Measurements from ENCODE around the gene DCLRE1C. TPM values are rescaled to one million over a fixed set of nuclear protein-coding genes. Genes with fewer than 3 reads are reported as not detected.
A peak's percentile ranks its signal among the peaks of the same experiment; 100 is the strongest.

DCLRE1C gene
- total and polyA plus RNA-seq, 9 of the 15 experiments (the other 6 are each of a cell fraction or from before 2014, with no cell fraction given), result 8.8 to 22.2 (median 13.9) TPM

- TF ChIP-seq ZNF174 (CRISPR knock-in tag; IDR thresholded peaks at IDR 0.05) (no peak), SUPT5H (IDR thresholded peaks at IDR 0.05) (peak; percentile 5; the same call in 1 of the 2 replicates), POLR2A (conservative IDR thresholded peaks at IDR 0.05) (peak; percentile 11), PTTG1 (tag; IDR thresholded peaks at IDR 0.05; ENCODE audit: low read depth) (no peak), DIDO1 (tag; IDR thresholded peaks at IDR 0.05; ENCODE audit: low read depth) (no peak), RFX1 (IDR thresholded peaks at IDR 0.05) (no peak), TCF3 (CRISPR knock-in tag; IDR thresholded peaks at IDR 0.05) (no peak), HDAC1 (IDR thresholded peaks at IDR 0.05) (no peak), STAT5B (CRISPR knock-in tag; IDR thresholded peaks at IDR 0.05) (no peak), TAF1 (IDR thresholded peaks at IDR 0.05; ENCODE audit: control insufficient read depth, extremely low read depth, insufficient read depth, low read length, severe bottlenecking) (no peak), NUFIP1 (IDR thresholded peaks at IDR 0.05; ENCODE audit: partially characterized antibody) (no peak), NR1H2 (CRISPR knock-in tag; IDR thresholded peaks at IDR 0.05) (no peak), CTBP1 (IDR thresholded peaks at IDR 0.05; ENCODE audit: borderline replicate concordance) (no peak), DMBX1 (CRISPR knock-in tag; IDR thresholded peaks at IDR 0.05; ENCODE audit: borderline replicate concordance) (no peak), PREB (CRISPR knock-in tag; IDR thresholded peaks at IDR 0.05) (no peak), CREBBP (IDR thresholded peaks at IDR 0.05; ENCODE audit: low read depth, low read length) (no peak), ZNF586 (CRISPR knock-in tag; conservative IDR thresholded peaks at IDR 0.05) (no peak), GABPB1 (CRISPR knock-in tag; IDR thresholded peaks at IDR 0.05) (no peak), KDM2B (CRISPR knock-in tag; IDR thresholded peaks at IDR 0.05) (no peak), NONO (IDR thresholded peaks at IDR 0.05; ENCODE audit: low read depth in 2 of 2, low read length in 1 of 2) (no peak)
- TF ChIP-seq, protein P1, sequence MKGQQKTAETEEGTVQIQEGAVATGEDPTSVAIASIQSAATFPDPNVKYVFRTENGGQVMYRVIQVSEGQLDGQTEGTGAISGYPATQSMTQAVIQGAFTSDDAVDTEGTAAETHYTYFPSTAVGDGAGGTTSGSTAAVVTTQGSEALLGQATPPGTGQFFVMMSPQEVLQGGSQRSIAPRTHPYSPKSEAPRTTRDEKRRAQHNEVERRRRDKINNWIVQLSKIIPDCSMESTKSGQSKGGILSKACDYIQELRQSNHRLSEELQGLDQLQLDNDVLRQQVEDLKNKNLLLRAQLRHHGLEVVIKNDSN (CRISPR knock-in tag; IDR thresholded peaks at IDR 0.05), result no peak
- TF ChIP-seq, protein P2, sequence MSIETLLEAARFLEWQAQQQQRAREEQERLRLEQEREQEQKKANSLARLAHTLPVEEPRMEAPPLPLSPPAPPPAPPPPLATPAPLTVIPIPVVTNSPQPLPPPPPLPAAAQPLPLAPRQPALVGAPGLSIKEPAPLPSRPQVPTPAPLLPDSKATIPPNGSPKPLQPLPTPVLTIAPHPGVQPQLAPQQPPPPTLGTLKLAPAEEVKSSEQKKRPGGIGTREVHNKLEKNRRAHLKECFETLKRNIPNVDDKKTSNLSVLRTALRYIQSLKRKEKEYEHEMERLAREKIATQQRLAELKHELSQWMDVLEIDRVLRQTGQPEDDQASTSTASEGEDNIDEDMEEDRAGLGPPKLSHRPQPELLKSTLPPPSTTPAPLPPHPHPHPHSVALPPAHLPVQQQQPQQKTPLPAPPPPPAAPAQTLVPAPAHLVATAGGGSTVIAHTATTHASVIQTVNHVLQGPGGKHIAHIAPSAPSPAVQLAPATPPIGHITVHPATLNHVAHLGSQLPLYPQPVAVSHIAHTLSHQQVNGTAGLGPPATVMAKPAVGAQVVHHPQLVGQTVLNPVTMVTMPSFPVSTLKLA (conservative IDR thresholded peaks at IDR 0.05), result no peak
- TF ChIP-seq, protein P3, sequence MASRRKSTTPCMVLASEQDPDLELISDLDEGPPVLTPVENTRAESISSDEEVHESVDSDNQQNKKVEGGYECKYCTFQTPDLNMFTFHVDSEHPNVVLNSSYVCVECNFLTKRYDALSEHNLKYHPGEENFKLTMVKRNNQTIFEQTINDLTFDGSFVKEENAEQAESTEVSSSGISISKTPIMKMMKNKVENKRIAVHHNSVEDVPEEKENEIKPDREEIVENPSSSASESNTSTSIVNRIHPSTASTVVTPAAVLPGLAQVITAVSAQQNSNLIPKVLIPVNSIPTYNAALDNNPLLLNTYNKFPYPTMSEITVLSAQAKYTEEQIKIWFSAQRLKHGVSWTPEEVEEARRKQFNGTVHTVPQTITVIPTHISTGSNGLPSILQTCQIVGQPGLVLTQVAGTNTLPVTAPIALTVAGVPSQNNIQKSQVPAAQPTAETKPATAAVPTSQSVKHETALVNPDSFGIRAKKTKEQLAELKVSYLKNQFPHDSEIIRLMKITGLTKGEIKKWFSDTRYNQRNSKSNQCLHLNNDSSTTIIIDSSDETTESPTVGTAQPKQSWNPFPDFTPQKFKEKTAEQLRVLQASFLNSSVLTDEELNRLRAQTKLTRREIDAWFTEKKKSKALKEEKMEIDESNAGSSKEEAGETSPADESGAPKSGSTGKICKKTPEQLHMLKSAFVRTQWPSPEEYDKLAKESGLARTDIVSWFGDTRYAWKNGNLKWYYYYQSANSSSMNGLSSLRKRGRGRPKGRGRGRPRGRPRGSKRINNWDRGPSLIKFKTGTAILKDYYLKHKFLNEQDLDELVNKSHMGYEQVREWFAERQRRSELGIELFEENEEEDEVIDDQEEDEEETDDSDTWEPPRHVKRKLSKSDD (conservative IDR thresholded peaks at IDR 0.05; ENCODE audit: low read length), result no peak
- TF ChIP-seq, protein P4, sequence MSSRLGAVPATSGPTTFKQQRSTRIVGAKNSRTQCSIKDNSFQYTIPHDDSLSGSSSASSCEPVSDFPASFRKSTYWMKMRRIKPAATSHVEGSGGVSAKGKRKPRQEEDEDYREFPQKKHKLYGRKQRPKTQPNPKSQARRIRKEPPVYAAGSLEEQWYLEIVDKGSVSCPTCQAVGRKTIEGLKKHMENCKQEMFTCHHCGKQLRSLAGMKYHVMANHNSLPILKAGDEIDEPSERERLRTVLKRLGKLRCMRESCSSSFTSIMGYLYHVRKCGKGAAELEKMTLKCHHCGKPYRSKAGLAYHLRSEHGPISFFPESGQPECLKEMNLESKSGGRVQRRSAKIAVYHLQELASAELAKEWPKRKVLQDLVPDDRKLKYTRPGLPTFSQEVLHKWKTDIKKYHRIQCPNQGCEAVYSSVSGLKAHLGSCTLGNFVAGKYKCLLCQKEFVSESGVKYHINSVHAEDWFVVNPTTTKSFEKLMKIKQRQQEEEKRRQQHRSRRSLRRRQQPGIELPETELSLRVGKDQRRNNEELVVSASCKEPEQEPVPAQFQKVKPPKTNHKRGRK (tag; IDR thresholded peaks at IDR 0.05), result no peak
Observed at GRCh38 chr10:14910953-14911352, 42.9 kb downstream of the DCLRE1C start (continued).
